KMS-11 (cell line): ENCODE results near the gene GAL3ST3.
A peak's percentile ranks its signal among the peaks of the same experiment; 100 is the strongest.

ENCODE experiments used
- H2AFZ ChIP-seq: fragments of 200-600 bp; sonication (generic); 2 replicates; pipeline ENCODE4 v1.6.1; 2016; ENCODE audit warnings: antibody characterized with exemption, mixed run types, low read depth
- H3K27ac ChIP-seq: fragments of 200-600 bp; sonication (generic); 2 replicates; pipeline ENCODE4 v1.6.1; 2016; ENCODE audit warnings: mild to moderate bottlenecking, mixed run types
- H3K27me3 ChIP-seq: fragments of 200-600 bp; sonication (generic); 2 replicates; pipeline ENCODE4 v1.6.1; 2017; ENCODE audit warnings: mild to moderate bottlenecking, low read depth, mixed run types, moderate library complexity; ENCODE audit not compliant: insufficient read depth
- H3K36me3 ChIP-seq: fragments of 200-600 bp; sonication (generic); 2 replicates; pipeline ENCODE4 v1.6.1; 2017; ENCODE audit warnings: mild to moderate bottlenecking, mixed run types; ENCODE audit not compliant: insufficient read depth
- H3K4me1 ChIP-seq: fragments of 200-600 bp; sonication (generic); 2 replicates; pipeline ENCODE4 v1.6.1; 2016; ENCODE audit warnings: mild to moderate bottlenecking, low read depth, mixed run types; ENCODE audit not compliant: poor library complexity, severe bottlenecking
- H3K4me2 ChIP-seq: fragments of 200-600 bp; sonication (generic); 2 replicates; pipeline ENCODE4 v1.7.0; 2016; ENCODE audit warnings: mild to moderate bottlenecking, mixed run types
- H3K4me3 ChIP-seq: fragments of 200-600 bp; sonication (generic); IDR thresholded peaks from 2 replicates; pipeline ENCODE4 v1.6.1; 2017; ENCODE audit warnings: low read depth, low read length, mixed read lengths; ENCODE audit not compliant: insufficient read depth
- H3K79me2 ChIP-seq: fragments of 200-600 bp; sonication (generic); 2 replicates; pipeline ENCODE4 v1.6.1; 2016; ENCODE audit warnings: low read depth, mixed run types; ENCODE audit not compliant: insufficient read depth
- H3K9ac ChIP-seq: fragments of 200-600 bp; sonication (generic); 2 replicates; pipeline ENCODE4 v1.6.1; 2016; ENCODE audit warnings: mild to moderate bottlenecking, mixed run types
- H4K20me1 ChIP-seq: fragments of 200-600 bp; sonication (generic); 2 replicates; pipeline ENCODE4 v1.6.1; 2016; ENCODE audit warnings: mild to moderate bottlenecking, mixed run types; ENCODE audit not compliant: insufficient read depth
- CTCF ChIP-seq: fragments of 200-600 bp; sonication (generic); conservative IDR thresholded peaks from 2 replicates; pipeline ENCODE4 v1.6.1; 2017; ENCODE audit warnings: low read depth, mild to moderate bottlenecking, antibody characterized with exemption, low read length, moderate library complexity, mixed read lengths

GAL3ST3 gene

DNA sequence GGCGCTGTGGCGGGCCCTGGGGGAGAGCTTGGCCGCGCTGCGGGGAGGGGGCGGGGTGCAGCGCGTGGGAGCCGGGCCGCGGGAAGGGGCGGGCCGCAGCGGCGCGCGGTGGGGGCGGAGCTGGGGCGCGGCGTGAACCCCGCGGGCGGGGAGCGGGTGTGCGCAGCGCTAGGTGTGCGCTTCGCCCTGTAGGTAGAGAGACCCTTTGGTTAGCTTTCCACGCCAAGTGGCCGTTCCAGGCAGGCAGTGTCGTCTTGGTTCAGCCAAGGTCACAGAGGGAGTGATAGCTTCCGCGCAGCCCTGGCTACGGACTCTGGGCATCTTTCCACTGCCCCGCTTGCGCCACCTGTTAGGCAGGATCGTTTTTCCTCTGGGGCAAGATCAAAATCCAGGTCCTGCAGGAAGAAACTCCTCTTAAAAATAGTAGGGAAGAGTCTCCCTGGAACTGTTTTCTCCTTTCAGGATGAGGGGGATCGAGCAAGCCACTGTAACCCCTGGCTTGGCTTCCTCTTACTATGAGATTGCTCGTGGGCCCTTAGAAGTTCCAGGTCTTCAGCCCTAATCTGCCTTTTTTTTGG, 46.2 kb downstream of the GAL3ST3 start:
- peaks cover 16% of the 10 kb centered on the region for H3K4me1 ChIP-seq
- H3K36me3 ChIP-seq: 0 out of 2 replicates have a peak, but pooled peaks cover 5% of the 10 kb centered on the region

GRCh38 chr11:66001942-66002647, 46.9 kb downstream of the GAL3ST3 start, which contains the start of the genes BANF1 and EIF1AD:
Gene BANF1, plus strand, starts transcription at chr11:66002503. Its CDS starts 748 bp downstream, at chr11:66003251.
Gene EIF1AD, minus strand, starts transcription at chr11:66002157. Its CDS starts 1,768 bp downstream, at chr11:66000389.
- H3K27me3 ChIP-seq: no peaks in the 10 kb centered on the region
- peaks cover 5% of the 10 kb centered on the region; the same call in 1 of the 2 replicates for H3K36me3 ChIP-seq
- TF ChIP-seq CTCF: no peak
- H2AFZ ChIP-seq: peak within 1 kb of the TSS; percentile 58; the same call in 1 of the 2 replicates
- H3K27ac ChIP-seq: peak within 1 kb of the TSS; percentile 72
- H4K20me1 ChIP-seq: no peaks in the 10 kb centered on the region
- no peak within 1 kb of the TSS for H3K4me3 ChIP-seq
- H3K9ac ChIP-seq: peak within 1 kb of the TSS; percentile 63
- H3K79me2 ChIP-seq: peaks cover 27% of the 10 kb centered on the region
- peaks cover 16% of the 10 kb centered on the region for H3K4me1 ChIP-seq
- H3K4me2 ChIP-seq: peak within 1 kb of the TSS; percentile 72

More for the DNA sequence above, 46.2 kb downstream of the GAL3ST3 start:
- Histone ChIP-seq H3K79me2 (peaks cover 27% of the 10 kb centered on the region), H4K20me1 (no peaks in the 10 kb centered on the region), H3K4me2 (peak overlapping the region; percentile 71), H2AFZ (peak overlapping the region; percentile 58; the same call in 1 of the 2 replicates), H3K4me3 (no peak overlapping the region), H3K9ac (peak overlapping the region; percentile 63), H3K27me3 (no peaks in the 10 kb centered on the region), H3K27ac (peak overlapping the region; percentile 72)
- TF ChIP-seq CTCF: no peak

DNA sequence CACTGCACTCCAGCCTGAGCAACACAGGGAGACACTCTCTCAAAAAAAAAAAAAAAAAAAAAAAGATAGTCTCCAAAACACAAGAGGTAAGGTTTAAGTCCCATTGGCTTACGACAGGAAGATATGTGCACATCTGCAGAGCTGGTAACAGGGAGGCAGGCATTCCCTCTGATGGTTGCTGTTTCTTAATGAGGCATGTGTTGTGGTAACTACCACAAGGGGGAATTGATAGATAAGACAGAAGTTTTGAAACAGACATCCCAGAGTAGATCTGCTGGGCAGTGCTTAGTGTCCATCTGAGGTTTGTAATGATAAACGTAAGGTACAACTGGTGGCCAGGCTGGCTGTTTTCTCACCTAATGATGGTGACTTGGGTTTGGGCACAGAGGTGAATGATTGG, 51.7 kb downstream of the GAL3ST3 start:
- Histone ChIP-seq H3K27me3 (no peaks in the 10 kb centered on the region), H3K9ac (no peak overlapping the region), H3K79me2 (peaks cover 19% of the 10 kb centered on the region), H3K4me1 (peaks cover 4% of the 10 kb centered on the region), H3K36me3 (no peaks in the 10 kb centered on the region; the same call in 1 of the 2 replicates), H3K4me2 (no peak overlapping the region), H3K27ac (no peak overlapping the region), H4K20me1 (no peaks in the 10 kb centered on the region), H2AFZ (no peak overlapping the region), H3K4me3 (no peak overlapping the region)
- TF ChIP-seq CTCF: no peak

DNA sequence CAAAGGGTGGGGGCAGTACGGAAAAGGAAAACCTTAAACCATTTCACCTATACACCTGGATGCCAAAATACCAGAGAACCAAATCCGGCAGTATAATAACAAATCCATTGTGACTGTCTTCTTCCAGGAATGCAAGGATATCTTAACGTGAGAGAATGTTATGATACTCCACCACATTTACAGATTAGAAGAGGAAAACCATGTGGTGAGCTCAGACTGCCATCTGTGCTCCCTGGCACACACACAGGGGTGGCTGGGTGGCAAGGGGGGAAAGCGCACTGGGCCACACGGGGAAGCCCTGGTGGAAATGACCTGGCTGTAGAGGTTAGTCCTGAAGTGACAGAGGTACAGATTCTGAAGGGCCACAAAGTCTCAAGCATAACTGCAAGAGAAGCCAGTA, 56.9 kb downstream of the GAL3ST3 start:
- H3K4me3 ChIP-seq: no peak overlapping the region
- H3K9ac ChIP-seq: no peak overlapping the region
- peaks cover 3% of the 10 kb centered on the region for H3K4me1 ChIP-seq
- H3K79me2 ChIP-seq: no peaks in the 10 kb centered on the region
- H3K27ac ChIP-seq: no peak overlapping the region
- no peaks in the 10 kb centered on the region for H3K27me3 ChIP-seq
- H2AFZ ChIP-seq: no peak overlapping the region
- H3K36me3 ChIP-seq: no peaks in the 10 kb centered on the region
- H4K20me1 ChIP-seq: no peaks in the 10 kb centered on the region
- H3K4me2 ChIP-seq: no peak overlapping the region
- no peak for TF ChIP-seq CTCF
